Hepatocyte (in vitro differentiated cells): Measurements from ENCODE around the gene ERGIC1.

ENCODE experiments used
- CTCF ChIP-seq: fragments of 200-600 bp; sonication (generic); IDR thresholded peaks from 2 replicates; pipeline ENCODE4 v1.5.1; 2016; ENCODE audit warnings: antibody characterized with exemption, mild to moderate bottlenecking; ENCODE audit not compliant: poor library complexity
- EZH2phosphoT487 ChIP-seq: fragments of 200-600 bp; sonication (generic); IDR thresholded peaks from one replicate; pipeline ENCODE4 v1.6.1; 2018; ENCODE audit warnings: antibody characterized with exemption, mild to moderate bottlenecking, low read depth, moderate library complexity; ENCODE audit not compliant: unreplicated experiment, severe bottlenecking

- TF ChIP-seq EZH2phosphoT487: no peak
- no peak for TF ChIP-seq CTCF
These were observed 6.2 kb upstream of the ERGIC1 start for GRCh38 chr5:172827841-172828240.
